GM18517 (cell line): ENCODE measurements around the gene ZG16.

Source experiments
- ATAC-seq: cut with Tn5 transposase; IDR thresholded peaks from one replicate; pipeline ENCODE4 v1.9.1; 2021; ENCODE audit warnings: mild to moderate bottlenecking, moderate library complexity; ENCODE audit not compliant: unreplicated experiment

The ZG16 gene

DNA sequence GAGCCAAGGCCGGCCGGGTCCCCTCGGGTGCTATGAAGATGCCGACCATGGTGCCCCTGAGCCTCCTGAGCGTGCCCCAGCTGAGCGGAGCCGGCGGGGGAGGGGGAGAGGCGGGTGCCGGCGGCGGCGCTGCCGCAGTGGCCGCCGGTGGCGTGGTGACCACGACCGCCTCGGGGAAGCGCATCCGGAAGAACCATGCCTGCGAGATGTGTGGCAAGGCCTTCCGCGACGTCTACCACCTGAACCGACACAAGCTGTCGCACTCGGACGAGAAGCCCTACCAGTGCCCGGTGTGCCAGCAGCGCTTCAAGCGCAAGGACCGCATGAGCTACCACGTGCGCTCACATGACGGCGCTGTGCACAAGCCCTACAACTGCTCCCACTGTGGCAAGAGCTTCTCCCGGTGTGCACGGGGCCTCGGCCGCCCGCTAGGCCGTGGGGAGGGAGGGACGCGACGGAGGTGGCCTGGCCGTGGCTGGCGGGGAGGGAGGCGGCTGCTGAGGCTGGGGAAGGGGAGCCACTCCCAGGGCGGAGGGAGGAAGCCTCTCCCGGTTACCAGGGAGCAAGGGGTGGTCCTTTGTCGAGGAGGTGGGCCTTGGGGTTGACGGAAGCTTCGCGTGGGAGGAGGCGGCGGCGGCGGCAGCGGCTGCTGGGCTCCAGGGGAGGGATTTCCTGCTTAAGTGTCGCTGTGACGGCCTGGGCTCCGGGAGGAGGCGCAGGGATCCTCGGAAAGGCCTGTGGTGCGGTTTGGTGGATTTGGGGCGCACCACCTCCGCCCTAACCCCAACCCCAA lies 29.6 kb downstream of the ZG16 start:
- no peak for ATAC-seq

DNA sequence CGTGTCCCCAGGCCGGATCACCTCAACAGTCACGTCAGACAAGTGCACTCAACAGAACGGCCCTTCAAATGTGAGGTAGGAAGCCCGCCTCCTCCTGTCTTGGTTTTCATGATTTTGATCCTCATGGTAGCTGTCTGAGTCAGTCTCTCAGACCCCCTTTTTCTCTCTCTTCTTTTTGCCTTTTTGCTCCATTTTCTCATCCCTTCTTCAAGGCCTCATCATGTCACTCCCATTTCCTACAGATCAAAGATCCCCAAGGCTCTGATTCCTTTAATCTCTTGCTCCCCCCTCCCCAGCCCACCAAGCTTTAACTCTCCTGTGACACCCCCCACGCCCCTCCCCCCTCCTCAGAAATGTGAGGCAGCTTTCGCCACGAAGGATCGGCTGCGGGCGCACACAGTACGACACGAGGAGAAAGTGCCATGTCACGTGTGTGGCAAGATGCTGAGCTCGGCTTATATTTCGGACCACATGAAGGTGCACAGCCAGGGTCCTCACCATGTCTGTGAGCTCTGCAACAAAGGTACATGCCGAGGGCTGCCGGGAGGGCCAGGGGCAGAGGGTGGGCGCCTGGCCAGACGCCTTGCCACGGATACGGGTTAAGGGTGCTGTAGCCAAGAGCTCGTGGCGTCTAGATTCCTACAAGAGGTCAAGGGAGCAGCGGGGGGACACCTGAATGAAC lies 30.3 kb downstream of the ZG16 start:
- ATAC-seq = no peak

DNA sequence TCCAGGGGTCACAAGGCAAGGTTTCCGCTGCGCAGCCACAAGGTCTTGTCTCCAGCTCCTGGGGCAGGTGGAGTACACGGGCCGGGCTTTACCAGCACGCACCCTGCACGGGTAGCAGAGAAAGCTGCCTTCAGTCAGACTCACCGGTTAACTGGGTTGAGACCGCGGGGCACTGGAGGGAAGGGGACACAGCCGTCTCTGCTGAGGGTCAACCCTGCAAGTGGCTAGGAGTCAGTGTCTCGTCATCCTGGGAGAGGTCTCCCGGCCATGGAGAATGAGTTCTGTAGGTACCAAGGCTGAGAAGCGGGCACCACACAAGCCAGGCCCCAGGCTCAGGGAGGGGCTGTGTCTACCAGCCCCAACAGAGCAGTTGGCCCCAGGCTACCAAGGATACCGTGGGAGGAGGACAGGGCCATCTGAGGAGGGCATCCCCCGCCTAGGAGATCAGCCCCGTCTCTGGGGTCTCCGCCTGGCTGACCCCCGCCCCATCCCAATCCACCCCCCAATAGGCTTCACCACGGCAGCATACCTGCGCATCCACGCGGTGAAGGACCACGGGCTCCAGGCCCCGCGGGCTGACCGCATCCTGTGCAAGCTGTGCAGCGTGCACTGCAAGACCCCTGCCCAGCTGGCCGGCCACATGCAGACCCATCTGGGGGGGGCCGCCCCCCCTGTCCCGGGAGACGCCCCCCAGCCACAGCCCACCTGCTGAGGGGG lies 31.1 kb downstream of the ZG16 start:
- no peak for ATAC-seq

DNA sequence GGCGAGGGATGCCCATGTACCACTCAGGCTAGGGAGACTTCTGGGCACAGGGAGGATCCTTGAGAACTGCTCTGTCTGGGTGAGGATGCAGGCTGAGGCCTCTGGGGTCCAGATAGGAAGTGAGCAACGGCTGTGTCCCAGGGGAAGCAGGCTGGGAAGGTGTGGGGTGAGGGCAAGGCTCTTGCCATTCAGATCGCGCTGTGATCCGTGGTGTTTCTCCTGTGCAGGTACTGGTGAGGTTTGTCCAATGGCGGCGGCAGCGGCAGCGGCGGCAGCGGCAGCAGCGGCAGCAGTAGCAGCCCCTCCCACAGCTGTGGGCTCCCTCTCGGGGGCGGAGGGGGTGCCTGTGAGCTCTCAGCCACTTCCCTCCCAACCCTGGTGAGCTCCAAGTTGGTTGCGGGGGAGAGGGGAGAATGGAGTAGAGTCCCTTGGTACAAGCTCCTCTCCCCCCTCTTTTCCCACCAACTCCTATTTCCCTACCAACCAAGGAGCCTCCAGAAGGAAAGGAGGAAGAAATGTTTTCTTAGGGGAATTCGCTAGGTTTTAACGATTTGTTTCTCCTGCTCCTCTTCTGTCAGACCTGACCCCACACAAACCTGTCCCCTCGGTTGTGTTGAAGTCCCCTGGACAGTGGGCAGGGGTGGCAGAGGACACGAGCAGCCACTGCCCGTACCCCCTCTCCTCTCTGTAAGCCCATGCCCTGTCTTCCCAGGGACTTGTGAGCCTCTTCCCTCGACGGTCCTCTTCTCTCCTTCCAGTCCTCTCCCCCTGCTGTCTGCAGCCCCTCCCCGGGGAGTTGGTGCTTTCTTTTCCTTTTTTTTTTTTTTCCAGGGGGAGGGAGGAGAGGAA lies 32.0 kb downstream of the ZG16 start:
- no peak for ATAC-seq

GRCh38 chr16:29810699-29811169 lies 32.7 kb downstream of the ZG16 start:
- no peak for ATAC-seq

DNA sequence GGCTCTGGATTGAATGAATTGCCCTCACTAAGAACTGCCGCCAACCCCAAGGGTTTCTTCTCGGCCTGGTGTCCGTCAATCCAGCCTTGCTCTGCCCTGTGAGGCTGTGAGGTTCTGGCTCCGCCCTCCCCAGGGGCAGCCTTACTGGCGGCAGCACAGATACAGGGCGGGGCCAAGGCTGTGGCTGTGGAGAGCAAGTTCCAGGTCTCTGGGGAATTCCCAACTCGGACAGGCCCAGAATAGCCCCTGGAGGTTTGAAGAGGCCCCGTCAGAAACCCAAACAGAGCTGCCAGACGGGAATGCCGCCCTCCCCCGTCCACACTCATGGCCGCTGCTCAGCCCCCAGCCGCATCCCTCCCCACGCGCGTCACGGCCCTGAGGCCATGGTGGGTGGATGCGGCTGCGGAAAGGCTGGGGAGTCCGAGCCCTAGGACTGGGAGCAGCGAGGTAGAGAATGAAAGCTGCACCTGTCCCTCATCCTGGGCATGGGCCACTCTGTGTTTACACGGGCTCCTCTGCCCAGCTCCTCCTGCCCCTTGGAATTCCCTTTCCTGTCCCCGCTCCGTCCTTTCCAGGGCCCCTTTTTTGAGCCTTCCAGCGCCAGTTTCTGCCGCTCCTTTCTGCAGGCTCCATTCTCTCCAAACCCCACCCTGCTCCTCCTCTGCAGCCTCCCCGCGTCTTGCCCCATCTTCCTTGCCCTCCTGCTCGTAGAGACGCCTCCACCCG lies 33.3 kb downstream of the ZG16 start:
- ATAC-seq = no peak

DNA sequence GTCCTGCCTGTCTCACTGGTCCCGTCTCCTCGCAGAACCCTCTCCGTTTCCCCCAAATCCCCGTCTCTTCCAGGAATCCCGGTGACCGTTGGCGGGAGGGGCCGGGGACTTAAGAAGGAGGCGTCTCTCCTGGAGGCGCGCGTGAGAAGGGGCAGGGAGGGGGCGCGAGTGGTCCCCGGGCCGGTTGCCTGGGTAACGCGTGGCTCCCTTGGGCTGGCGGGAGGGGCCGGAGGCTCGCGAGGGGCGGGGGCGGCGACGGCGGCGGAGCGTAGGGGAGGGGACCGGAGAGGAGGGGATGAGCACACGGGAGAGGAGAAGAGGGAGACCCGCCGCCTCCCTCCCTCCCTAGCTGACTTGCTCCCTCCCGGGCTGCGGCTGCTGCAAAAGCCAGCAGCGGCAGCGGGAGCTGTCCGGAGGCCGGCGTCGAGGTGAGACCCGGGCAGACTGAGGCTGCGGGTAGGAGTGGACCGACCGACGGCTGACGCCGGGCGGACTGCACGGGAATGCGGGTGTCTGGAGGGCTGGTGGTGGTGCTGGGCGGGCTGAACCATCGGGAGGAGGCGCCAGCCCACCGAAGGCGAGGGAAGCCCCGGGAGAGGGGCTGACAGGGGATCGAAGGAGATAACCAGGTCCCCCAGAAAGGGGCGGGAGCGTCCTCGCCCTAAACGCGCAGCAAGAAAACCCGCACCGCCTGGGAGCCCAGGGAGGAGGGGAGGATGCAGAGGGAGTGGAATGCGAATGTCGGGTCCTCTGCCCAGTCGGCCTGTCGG lies 34.0 kb downstream of the ZG16 start, which contains the start of gene PRRT2:
PRRT2 (plus strand) TSS at position 298 of the 770 bp plus-strand sequence. CDS start 862 bp downstream, outside the sequence.
- no peak for ATAC-seq

GRCh38 chr16:29812754-29813643 lies 34.9 kb downstream of the ZG16 start:
- no peak for ATAC-seq

- no peak for ATAC-seq
Observed at GRCh38 chr16:29813644-29814562, 35.8 kb downstream of the ZG16 start.

- no peak for ATAC-seq
Observed at GRCh38 chr16:29814592-29814991, 36.5 kb downstream of the ZG16 start.

DNA sequence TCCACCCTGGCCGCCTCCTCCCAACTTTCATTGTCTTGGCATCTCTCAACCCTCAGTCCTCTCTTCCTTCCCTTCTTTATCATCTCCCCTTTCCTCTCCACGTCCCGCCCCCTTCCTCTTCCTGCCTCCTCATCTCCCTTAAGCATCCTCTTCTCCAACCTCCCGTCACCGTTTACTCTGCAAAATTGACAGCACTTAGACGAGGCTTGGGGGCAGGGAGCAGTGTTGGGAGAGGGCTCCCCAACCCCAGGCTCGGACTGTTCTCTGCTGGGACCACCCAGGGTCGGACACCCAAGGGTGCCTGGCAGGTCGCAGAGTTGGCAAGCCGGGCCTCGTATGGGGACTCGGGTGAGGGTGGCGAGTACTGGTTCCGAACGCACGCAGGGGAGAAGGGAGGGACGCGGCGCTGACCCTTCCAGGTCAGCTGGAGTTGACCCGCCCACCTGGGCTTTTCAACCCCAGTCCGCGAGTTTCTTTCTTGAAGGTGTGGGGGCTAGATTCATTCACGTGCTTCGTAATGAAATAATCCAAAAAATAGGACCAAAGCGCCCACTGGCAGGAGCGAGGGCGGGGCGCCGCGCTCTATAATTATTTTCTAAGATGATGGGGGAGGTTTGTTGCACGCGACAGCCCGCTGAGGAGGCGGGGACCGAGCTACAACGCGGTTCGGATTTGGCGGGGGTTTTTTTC lies 37.1 kb downstream of the ZG16 start:
- ATAC-seq = no peak

GRCh38 chr16:29815793-29816693 lies 38.0 kb downstream of the ZG16 start, which contains the start of gene PAGR1:
Gene PAGR1, plus strand, starts transcription at chr16:29816152. Its CDS starts 374 bp downstream, at chr16:29816526.
- peak; percentile 62 for ATAC-seq

DNA sequence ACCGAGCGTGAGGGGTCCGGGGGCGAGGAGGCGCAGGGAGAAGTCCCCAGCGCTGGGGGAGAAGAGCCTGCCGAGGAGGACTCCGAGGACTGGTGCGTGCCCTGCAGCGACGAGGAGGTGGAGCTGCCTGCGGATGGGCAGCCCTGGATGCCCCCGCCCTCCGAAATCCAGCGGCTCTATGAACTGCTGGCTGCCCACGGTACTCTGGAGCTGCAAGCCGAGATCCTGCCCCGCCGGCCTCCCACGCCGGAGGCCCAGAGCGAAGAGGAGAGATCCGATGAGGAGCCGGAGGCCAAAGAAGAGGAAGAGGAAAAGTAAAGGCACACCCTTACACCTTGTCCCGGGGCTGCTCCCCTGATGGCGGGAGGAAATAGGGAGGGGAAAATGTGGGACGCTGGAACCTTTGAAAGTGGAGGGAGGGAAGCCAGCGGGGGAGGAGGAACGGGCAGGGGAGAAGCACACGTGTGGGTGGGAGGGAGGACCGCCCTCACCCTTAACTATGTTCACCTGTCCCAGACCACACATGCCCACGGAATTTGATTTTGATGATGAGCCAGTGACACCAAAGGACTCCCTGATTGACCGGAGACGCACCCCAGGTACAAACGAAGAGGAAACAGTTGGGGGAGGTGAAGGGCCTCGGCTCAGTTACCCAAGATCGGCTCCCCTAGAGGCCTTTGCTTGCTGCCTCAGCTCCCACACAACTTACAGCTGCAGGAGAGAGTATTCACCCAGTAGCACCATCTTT lies 38.8 kb downstream of the ZG16 start:
- no peak for ATAC-seq

DNA sequence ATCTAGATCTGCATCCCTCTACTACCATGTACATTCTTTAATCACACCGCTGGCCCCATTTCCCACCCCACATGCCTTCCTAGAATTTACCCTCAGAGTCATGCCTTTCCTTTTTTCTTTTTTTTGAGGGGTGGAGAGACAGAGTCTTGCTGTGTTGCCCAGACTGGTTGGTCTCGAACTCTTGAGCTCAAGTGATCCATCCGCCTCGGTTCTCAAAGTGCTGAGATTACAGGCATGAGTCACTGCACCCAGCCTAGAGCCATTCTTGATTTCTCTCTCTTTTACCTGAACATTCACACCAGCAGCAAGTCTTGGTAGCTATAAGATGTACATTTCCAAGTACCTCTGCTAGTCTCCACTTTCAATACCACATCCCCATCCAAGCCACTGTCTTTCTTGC lies 40.0 kb downstream of the ZG16 start:
- no peak for ATAC-seq

- no peak for ATAC-seq
Observed at GRCh38 chr16:29819506-29819905, 41.5 kb downstream of the ZG16 start.
